NCI-H2196 treated with DMSO at 0.1 percent for 48 hours (cell line): ENCODE data around the gene DSN1.

Experiments used
- DNase-seq: peaks from one replicate; lab custom pipeline; 2025; ENCODE audit not compliant: unreplicated experiment; lab: John Stamatoyannopoulos, UW

DSN1 gene

DNA sequence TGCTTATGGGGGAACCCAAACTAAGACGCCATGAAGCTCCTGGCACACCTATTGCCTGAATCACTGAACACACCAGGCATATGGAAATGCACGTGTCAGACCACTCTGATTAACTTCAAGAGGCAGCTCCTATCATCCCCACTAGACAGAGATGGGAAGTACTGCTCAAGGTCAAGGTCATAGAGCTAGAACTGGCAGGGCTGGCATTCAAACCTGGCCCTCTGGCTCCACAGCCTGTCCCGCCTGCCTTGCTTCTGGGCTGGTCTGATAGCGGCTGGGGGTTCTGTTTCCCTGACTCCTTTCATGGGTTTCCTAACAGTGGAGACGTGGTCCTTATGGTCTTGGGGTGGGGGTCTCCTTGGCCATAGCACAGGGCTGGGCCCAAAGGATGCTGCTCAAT, 22.6 kb upstream of the DSN1 start:
- DNase-seq = no peak

DNA sequence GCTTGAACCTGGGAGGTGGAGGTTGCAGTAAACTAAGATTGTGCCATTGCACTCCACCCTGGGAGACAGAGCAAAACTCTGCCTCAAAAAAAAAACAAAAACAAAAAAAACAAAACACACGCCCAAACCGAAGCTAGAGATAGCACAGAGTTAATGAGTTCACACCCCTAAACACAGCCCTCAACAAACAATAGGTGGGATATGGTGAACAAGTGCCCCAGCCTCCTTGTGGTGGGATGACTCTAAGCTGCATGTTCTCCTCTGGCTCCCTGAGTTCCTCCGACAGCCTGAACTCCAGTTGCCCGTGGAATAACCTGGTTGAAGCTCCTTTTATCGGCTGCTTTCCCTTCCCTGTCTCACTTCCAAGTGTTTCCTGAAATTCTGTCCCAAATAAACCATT, 22.1 kb upstream of the DSN1 start:
- DNase-seq = no peak

DNA sequence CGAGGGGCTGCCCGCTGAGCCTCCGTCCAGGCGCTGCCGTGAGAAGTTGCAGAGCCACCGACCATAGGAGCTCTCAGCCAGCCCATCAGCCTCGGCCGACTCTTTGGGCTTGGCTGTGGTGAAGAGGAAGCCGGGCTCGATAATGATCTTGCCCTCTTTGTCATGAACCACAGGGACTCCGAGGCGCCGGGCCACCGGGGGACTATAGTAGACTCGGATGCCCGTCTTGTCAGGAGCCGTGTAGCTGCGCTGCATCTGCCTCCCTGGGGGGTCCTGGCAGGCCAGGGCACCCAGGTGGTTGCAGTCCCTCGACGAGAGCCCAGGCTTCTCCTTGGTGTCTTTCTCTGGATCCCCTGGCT, 20.5 kb upstream of the DSN1 start:
- DNase-seq = no peak

DNA sequence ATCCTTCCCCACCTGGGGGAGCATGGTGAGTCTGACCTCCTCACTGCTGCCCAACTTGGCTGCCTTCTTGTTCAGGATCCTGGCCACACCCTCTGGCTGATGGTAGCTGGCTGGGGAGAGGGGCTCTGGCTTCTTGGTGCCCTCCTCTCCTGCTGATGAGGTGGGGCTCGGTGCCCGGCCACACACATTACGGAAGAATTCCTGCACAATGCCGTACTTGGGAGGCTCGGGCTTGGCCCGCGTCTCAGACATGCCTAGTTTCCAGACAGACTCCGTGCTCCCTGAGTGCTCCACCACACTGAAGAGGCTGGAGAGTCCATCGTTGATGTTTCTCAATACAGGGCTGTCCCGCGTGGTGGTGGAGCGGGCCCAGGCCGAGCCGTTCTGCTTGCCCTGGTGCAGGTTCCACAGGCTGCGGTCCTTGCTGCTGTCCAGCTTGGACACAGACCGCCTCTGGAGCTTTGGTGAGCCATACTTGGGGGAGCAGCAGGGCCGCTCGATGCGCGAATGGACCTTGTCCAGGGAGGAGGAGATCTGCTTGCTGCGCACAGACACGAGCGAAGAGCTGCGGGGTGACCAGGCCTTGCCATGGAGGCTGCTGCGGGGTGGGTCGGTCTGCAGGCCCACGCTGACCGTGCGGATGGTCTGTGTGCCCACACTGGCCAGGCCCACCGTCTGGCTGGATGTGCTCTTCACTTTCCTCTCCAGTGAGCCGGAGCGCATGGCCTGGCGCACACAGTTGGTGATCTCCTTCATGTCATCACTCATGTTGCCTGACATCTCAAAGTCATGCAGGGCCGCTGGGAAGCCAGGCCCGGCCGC, 19.9 kb upstream of the DSN1 start:
- DNase-seq = no peak

DNA sequence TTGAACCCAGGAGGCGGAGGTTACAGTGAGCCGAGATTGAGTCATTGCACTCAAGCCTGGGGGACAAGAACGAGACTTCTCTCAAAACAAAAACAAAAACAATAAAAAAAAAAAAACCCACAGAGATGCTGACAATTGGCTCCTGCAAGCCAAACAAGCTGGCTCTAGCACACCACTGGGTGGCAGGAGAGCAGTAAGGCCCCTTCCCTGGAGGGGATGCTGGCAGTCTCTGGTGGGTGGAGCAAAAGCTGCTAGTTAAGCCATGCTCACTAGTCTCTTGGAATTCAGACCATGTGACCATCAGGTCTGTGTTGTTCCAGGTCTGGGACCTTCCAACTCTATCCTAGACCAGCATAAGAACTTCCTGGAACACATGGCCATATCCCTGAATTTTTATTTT, 18.9 kb upstream of the DSN1 start:
- peak; percentile 59 for DNase-seq

DNA sequence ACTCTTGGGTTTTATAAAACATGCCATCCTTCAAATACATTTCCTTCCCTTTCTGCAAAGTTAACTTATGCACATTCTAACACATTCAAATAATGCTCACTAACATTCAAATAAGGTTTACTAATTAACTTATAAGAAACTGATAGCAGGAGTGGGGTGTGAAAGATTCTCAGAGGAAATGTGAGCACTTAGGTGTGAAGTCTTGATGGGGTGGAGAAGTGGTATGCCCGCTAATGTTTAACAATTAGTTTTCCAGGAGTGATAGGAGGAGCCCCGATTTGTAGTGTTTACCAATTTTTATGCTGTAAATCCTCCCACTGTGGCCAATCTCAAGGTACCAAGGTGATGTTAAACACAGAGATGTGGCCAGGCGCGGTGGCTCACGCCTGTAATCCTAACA, 18.3 kb upstream of the DSN1 start:
- DNase-seq = no peak

DNA sequence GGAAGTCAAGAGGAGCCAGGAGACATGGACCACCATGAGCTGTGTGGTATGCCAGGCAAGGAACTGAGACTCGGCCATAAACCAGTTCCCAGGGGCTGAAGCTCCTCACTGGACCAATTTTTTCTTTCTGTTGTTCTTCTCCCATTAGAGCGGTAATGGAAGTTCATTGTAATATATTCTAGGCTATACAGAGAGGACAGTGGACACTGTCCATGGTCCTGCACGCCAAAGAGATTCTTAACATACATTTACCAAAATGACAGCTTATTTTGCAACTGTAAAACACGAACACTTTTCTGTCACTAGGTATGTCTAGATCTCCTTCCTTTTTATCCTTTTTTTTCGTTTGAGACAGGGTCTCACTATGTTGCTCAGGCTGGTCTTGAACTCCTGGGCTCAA, 13.1 kb upstream of the DSN1 start:
- no peak for DNase-seq

DNA sequence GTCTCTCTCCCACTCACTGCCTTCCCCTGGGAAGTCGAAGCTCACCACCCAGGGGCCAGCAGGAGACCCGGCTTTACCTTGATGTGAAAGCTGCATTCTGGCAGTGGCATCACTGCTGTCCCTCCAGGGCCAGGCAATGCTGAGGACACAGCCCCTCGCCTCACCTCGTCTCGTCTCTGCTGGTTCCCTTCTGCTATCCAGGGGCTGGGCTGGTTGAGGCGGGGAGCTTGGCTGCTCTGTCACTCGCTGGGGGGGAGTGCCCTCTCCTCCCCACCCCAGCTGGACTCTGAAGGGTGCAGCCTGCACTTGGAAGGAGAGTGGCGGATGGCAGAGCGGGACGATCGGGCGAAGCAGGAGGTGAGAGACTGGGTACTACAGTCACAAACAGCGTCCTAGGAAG, 12.7 kb upstream of the DSN1 start:
- DNase-seq = no peak

DNA sequence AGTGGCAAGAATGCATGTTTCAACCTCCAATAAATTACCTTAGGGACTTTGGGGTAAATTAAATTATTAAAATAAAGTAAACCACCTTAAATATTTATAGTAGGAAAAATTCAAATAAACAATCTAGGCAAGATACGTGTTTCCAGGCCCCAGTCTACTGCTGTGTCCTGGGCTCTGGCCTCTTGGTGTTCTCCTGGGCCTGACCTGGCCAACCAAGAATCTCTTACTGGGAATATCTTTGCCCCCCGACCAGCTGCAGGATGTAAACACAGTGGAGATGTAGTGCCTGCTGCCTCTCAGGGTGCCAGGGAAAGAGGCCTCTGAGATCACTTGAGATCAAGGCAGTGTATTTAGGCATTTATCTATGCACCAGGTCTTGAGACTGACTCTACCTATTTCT, 11.7 kb upstream of the DSN1 start:
- DNase-seq = no peak

DNA sequence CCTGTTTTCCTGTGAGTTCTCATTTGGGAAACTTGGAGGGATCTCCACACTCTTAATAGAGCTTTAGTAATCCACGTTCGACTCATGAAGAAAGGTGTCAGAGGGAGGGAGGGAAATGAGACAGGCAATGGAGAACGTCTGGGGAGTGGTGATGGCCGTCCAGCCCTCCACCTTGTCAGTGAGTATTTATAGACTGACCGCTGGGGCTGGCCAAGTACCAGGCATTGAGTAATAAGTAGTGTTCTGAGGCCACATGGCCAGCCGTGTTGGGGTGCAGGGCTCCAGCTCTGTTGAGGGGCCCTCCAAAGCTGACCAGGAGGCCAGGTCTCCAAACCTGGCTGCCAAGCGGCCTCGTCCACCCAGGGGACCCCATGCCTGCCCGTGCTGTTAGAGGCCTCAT, 11.3 kb upstream of the DSN1 start:
- DNase-seq = no peak

DNA sequence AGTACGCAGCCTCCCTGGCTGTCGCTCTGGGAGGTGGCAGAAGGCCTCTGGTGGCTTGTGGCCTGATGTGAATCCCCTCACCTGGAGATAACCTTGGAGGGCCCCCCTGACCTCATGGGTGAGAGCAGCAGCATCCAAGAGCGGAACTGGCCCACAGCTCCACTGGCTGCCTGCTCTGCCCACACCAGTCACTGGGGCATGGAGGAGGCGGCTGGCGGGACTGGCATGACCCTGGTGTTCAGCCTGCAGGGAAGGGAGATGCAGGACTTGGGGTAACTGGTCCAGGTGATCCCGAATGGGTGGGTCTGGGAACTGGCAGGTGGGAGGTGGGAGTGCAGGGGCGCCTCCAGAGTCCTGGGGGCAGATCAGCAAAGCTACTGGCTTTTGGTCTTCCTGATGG, 10.6 kb upstream of the DSN1 start:
- no peak for DNase-seq

DNA sequence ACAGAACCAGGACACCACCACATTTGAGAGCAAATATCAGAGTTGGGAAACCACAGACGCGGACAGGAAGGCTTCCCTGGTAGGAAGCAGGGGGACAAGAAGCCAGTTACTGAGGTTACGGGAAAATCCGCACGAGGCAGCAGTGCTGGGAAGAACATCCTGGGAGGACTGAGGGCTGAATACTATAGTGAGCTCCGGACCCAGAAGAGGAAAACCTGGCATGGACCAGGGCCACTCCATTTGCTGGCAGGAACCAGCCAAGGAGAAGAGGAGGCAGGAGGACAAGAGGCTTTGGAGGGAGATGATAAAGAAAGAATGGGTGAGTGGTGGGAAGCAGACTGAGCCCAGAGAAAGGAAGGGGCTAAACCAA, 6.1 kb upstream of the DSN1 start:
- DNase-seq = no peak

DNA sequence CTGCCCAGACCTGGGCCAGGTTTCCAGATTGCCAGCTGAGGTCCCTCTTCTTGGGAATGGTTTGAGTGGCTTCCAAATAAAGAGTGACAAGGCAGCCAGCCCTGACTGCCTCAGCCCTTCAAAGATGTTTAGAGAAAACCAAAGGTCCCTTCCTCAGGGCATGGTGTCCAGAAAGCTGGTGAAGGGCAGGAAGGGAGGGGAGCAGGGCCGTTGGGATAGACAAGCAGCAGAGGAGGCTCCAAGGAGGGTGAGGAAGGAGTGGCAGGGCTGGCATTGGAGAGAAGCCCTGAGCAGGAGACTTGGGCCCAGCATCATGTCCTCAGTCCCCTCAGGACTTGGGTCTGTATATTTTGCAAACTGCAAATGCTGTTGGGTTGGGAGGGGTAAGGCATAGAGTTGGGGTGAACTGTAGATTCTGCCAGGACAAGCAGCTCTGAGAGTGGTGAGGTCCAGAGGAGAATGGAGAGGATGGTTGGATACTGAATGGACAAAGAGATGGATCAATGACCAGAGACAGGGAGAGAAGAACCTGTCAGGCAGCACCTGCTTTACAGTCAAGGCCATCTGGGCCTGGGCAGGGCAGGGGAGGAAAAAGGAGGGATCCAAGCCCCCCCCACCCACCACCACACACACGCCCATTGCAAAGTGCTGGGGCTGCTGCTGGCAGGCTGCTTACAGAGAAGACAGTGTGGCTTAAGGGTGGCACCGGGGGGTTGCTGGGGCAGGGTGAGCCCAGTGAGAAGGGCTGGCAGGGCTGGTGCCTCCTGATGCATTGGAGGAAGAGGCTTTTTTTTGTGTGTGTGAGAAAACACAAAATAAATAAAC, 5.5 kb upstream of the DSN1 start:
- no peak for DNase-seq

DNA sequence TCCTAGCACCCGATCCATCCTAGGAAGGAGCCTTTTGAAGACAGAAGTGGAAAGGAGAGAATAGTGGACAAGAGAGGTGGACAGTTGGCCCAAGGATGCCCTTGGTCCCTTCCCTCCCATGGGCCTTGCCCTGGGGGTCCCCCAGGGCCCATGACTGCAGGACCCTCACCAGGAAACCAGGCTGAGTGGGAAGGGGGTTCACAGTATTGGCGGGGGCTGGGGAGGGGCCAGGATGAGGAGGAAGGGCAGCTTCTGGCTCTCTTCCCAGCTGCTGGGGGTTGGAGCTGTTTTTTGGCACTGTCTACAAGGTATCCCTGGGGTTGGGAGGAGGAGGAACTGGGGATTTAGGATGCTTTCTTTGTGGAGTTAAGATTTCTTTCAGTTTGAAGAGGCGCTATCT, 4.0 kb upstream of the DSN1 start:
- DNase-seq = no peak

DNA sequence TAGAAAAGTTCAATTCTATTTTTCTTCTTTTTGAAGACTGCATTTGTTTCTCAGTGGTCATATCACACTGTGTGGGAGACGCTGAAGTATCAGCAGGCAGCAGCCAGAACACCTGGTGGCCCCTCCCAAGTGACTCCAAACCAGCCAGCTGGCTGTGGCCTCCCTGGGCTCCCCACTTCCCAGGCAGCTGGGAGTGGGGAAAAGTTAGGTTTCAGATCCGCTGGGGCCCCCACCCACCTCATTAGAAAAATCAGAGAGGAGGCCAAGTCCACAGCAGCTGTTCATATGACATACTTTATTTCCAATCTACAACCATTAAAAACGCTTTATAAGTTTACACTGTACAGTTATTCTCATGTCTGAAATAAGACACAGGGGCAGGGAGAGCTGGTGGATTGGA, 3.6 kb upstream of the DSN1 start:
- no peak for DNase-seq

DNA sequence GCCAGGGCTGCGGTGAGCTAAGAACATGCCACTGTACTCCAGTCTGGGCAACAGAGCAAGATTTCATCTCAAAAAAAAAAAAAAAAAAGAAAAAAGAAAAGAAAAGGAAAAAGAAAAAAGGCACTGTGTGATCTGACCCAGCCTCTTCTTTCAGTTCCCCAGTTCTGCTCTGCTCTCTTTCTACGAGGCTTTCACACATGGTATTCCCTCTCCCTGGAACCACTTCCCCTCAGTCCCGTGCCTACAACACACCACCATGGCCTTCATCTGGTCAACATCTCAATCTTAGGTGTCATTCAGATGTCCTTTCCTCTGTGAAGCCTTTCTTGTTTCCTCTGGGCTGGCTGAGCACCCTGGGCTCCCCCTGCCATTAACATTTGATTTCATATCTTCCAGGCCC, 2.3 kb upstream of the DSN1 start:
- no peak for DNase-seq

DNA sequence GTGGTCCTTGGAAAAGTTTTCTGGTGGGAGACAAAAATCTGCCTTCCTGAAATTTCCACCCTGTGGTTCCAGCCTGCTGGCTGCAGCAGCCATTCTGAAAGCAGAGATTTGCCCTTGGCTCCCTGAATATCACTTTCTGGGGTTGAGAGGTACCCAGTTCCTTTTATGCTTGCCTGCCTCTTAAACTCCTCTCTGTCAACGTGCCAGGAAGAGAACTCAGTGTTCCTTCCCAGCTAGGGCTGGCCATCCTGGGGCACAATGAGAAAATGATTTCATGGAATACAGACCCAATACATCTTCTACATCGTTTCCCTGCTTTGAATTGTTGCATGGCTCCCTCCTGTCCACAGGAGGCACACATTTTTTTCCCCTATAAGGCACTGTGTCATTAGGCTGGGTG, 1.6 kb upstream of the DSN1 start:
- no peak for DNase-seq

DNA sequence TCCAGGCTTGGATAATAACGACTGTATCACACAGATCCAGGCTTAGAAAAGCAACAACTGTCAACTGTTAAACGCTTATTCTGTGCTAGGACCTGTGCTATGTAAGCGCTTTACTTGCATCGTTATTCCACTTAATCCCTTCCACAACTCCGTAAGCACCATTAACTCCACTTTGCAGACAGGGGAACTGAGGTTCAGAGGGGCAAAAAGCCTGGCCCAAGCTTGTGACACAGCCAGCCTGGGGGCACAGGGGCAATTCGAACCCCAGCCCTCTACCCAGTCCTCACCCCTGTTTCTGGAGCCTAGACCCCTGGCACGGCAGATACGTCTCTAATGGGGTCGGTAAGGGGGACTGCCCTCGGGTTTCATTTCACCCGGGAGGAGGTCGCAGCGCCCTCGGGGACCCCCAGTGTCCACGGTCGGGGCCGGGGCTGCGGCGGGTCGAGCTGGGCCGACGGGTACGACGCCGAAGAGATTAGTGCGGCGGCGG, 411 bp downstream of the DSN1 start:
- DNase-seq = no peak

DNA sequence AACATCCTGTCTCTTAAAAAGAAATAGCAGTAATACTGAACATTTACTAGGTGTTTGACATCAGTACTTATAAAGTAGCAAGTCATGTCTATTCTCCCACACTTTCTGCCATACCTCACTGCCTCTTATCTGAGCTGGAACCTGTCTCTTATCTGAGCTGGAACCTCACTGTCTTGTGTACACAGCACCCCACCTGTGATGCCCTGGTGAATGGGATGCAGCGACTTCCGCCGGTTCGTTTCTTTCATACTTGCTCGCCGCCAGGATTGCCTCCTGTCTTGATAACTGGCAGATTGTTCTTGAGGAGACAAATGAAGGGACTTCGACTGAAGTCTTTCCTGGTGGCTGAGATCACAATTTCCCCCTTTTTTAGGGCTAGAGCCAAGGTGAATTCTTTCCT, 2.9 kb downstream of the DSN1 start:
- DNase-seq = no peak

DNA sequence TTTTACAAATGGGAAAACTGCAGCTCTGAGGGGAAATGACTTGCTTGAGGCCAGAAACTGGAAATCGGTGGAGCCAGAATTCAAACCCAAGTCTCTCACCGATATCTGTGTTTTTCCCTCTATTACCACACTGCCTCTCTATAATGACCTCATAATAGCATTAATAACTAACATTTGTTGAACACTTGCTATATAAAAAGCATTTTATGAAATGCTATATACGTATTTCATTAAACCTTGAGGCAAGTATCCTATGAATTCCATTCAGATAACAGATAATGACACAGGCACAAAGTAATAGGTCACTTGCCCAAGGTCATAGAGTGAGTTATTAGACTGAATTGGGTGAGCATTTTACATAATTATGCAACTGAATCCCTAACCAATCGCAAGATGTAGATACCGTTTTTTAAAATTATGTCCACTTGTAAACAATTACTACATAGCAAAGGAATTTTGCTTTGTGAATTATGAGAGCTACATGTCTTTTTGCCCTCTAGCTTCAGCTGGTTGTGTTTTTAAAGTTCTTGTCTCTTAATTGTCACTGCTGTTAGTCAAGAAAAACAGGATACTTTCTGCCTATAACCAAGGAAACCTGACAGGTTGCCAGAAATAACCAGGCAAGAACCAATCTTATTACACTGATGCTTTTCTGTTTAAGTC, 4.7 kb downstream of the DSN1 start:
- no peak for DNase-seq

DNA sequence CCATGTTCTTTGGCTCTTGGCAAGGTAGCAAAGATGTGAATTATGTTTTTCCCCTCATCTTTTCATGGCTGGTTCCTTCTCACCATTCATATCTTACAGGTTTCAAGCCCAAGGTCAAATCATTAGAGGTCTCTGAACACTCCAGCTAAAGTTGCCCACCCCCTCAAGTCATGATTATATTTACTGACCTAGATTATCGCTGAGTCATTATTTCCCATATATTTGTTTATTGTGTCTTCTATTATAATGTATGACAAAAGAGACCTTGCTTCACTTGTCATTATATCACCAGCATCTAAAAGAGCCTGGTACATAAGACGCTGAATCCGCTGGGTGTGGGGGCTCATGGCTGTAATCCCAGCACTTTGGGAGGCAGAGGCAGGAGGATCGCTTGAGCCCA, 12.4 kb downstream of the DSN1 start:
- no peak for DNase-seq

DNA sequence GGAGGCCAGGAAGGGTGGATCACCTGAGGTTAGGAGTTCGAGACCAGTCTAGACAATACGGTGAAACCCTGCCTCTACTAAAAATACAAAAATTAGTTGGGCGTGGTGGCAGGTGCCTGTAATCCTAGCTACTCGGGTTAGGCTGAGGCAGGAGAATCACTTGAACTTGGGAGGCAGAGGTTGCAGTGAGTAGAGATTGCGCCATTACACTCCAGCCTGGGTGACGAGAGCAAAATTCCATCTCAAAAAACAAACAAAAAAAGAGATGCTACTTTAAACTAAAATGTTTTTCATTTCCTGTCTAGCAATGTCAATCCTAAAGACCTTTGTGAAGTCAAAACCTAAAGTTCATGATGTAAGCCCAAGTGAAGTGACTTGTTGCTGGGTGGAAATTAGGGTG, 12.9 kb downstream of the DSN1 start:
- DNase-seq = no peak
